Measurements from ENCODE around the gene GNG7.
"Not testable (repeated sequence)": the region's sequence is repeated elsewhere in the genome, so short reads cannot be mapped to it uniquely, and the experiment has no call there.

The GNG7 gene

DNA sequence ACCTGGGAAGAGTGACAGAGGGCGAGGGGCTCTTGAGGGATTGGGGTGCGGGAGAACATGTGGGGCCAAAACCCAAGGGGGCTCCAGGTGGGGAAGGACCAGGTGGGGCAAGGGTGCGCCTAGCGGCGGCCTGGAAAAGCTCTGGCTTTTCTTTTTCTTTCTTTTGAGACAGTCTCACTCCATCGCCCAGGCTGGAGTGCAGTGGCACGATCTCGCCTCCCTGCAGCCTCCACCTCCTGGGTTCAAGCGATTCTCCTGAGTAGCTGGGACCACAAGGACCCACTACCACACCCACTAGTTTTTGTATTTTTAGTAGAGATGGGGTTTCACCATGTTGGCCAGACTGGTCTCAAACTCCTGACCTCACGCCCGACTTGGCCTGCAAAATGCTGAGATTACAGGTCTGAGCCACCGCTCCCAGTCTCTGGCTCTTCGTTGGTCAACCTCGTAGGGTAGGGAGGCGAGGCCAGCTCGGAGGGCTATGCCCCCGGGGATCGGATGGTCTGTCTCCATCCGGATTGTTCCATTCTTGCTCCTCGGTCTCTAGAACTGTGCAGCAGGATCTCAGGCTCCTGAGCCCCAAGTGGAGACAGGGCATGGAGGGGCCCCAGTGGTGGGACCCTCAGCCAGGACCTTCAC, 222.8 kb downstream of the GNG7 start:
- no peak for DNase-seq

DNA sequence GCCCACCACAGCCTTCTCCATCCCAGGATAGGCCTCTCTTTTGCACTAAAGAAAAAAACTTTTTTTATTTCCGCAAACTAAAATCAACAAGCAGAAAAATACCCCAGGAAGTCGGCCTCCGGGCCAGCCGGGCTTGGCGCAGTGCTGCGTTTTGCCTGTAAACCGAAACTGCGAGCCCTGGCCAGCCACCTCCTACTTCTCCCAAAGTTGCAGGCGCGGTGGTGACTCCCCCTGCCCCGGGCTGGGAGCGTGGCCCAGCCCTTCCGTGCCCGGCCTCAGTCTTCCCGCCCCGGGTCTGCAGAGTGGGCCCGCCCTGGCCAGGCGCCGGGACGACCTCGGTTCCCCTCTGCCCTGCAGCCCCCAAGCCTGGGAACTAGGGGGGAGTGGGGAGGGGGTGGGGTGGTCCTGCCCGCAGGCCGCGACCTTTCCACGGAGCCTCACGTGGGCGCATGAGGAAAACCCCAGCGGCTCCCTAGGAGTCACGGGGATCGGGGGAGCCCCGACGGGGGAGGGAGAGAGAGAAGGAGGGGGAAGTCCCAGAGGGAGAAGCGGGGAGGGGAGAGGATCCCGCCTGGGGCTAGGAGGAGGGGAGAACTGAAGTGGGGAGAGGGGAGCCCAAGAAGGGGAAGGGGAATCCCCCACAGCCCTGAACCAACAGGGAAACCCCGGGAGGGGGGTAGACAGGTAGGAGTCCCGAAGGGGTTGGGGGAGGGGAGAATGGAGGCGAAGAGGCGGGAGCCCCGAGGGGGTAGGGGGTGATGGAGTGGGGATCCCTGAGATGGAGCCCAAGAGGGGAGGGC, 223.5 kb downstream of the GNG7 start:
- DNase-seq: peak; percentile 72

DNA sequence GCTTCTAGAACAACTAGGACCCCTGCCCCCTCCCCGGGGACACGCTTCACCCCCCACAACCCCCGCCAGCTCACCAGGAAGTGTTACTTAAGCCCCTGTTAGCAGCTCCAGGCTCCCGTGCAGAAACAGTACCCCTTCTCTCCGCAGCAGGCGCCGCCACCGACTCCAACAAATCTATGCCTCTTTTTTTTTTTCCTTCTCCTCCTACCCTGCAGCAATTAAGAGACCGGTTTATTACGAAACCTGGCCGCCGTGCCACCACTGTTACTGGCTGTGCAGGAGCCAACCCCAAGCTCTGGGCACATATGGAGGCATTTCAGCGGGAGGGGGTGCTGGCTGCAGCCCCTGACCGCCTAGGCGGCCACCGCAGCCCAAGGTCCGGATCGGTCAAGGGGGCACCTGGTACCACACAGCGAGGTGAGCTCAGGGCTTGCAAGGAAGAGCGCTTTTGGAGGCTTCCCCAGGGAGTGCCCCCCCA, 224.2 kb downstream of the GNG7 start:
- DNase-seq: peak; percentile 91

DNA sequence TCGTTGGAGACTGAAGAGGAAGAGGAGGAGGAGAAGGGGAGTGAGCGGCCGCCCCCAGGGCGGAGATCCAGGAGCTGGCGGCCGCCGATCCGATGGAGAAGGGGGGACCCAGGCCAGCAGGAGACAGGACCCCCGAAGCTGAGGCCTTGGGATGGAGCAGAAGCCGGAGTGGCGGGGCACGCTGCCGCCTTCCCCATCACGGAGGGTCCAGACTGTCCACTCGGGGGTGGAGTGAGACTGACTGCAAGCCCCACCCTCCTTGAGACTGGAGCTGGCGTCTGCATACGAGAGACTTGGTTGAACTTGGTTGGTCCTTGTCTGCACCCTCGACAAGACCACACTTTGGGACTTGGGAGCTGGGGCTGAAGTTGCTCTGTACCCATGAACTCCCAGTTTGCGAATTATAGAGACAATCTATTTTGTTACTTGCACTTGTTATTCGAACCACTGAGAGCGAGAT, 224.7 kb downstream of the GNG7 start:
- peak; percentile 32 for DNase-seq

DNA sequence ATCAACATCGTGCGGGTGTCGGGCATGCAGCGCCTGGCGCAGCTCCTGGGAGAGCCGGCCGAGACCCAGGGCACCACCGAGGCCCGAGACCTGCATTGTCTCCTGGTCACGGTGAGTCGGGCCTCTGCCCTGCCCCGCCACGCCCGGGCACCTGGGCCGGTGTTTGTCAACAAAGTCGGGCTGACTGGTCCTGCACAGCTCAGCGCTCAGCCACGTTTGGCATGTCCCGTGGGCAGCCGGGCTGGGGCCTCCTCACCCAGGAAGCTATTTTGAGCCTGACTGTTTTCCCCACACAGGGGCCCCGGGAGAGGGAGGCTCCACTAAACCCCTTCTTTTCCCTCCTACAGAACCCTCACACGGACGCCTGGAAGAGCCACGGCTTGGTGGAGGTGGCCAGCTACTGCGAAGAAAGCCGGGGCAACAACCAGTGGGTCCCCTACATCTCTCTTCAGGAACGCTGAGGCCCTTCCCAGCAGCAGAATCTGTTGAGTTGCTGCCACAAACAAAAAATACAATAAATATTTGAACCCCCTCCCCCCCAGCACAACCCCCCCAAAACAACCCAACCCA, 225.3 kb downstream of the GNG7 start:
- no peak for DNase-seq

DNA sequence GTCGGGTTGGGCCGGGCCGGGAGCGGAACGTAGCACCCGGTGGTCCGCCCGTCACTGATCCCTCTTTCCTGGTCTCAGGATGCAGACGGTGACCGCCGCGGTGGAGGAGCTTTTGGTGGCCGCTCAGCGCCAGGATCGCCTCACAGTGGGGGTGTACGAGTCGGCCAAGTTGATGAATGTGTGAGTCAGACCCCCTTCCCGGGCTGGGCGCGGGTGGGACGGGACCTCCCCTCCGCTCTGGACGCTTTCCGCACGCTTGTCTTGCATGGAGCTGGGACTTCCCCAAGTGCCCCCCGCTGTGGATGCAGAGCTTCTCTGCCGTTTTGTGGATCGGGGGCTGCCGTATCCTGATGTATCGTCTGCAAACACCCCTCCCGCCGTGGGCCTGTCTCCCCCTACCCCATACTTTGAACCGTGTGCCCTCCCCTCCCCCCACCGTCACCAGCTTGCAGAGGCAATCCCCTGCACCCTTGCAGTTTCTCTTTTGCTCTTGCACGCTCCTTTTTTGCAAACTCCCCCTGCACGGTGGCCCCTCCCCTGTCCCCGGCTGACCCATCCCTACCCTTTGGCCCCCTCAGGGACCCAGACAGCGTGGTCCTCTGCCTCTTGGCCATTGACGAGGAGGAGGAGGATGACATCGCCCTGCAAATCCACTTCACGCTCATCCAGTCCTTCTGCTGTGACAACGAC, 225.9 kb downstream of the GNG7 start:
- DNase-seq: peak; percentile 58

DNA sequence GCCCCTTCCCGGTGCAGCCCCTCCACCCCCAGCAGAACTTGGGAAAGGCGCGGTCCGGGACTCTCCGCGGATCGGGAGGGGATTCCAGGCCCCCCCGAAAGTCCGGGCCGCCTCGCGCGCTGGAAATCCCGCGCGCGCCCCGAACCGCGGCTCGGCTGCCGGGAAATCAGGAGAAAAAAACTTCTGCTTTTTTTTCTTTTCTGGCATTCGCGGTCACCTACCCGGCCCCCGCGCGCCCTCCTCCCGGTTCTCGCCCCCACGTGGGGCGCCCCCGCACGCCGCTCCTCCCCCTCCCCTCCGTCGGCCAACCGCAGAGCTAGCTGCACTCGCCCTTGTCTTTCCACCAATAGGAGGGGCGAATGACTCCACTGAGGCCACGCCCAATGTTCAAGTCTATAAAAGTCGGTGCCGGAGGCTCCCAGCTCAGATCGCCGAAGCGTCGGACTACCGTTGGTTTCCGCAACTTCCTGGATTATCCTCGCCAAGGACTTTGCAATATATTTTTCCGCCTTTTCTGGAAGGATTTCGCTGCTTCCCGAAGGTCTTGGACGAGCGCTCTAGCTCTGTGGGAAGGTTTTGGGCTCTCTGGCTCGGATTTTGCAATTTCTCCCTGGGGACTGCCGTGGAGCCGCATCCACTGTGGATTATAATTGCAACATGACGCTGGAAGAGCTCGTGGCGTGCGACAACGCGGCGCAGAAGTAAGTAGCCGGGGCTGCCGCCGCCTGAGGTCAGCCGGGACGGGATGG, 226.6 kb downstream of the GNG7 start, which contains the start of gene GADD45B:
TSS of gene GADD45B (plus strand) at position 426 of the 749 bp plus-strand sequence. CDS start at position 658, 232 bp downstream.
- peak; percentile 98 for DNase-seq

DNA sequence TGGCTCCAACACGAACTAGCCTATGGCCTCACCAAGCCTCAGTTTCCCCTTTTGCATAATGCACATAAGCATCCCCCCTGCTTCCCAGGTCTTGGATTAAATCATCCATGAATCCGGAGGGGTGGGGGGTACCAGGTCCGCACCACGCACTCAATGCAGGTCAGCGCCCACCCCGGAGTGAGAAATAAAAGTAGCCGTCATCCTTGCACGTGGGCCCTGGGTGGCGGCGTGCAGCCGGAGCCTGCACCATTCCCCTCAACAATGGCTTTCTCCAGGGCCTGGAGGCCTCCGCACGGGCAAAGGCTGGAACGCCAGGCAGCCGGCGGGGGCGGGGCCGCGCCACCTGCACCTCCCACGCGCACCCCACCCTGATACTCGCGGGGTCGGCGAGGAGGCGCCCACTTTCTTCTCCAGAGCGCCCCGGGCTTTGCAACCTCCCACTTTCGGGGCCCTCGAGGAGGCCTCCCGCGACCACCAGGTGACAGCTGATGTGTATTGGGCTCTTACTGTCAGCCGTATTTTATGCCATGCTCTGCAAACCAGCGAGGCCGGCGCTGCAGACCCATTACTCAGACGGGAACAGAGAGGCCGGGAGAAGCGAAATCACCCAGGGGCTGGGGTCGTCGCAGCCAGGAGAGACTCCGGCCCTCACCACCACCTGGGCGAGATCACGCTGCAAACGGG, 227.3 kb downstream of the GNG7 start:
- DNase-seq: peak; percentile 70

DNA sequence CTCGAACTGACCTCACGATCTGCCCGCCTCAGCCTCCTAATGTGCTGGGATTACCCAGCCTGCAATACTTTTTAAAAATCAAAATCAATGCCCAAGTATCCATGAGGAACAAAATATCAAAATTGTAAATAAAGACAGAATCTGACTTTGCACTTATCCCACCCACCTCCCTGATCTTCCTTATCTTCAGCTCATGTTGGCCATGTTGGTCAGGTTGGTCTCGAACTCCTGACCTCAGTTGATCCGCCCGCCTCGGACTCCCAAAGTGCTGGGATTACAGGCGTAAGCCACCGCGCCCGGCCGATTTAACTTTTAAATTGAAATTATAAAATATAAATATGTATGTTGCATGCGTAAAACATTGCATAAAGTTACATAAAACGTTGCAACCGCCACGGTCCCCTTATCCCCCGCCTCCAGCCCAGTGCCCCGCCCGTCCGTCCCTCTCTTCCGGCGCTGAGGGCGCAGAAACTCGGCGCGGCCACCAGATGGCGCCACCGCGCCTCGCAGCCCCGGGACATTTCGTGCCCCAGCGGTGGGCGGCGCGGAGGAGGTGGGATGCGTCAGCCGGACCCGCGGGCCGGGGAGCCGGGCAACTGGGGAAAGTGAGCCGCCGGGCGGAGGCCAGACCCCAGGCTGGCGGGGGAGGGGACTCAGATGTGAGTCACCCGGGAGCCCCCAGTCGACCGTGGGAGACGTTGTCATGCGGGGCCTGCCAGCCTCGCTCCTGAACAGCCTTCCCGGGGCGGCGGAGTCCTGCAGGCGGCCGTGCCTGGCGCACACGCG, 228.1 kb downstream of the GNG7 start:
- DNase-seq: peak; percentile 93

DNA sequence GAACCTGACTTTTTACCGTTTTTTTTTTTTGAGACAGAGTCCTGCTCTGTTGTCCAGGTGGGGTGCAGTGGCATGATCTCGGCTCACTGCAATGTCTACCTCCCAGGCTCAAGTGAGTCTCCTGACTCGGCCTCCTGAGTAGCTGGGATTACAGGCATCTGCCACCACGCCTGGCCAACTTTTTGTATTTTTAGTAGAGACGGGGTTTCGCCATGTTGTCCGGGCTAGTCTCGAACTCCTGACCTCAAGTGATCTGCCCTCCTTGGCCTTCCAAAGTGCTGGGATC, 232.6 kb downstream of the GNG7 start:
- not testable (repeated sequence) for DNase-seq

DNA sequence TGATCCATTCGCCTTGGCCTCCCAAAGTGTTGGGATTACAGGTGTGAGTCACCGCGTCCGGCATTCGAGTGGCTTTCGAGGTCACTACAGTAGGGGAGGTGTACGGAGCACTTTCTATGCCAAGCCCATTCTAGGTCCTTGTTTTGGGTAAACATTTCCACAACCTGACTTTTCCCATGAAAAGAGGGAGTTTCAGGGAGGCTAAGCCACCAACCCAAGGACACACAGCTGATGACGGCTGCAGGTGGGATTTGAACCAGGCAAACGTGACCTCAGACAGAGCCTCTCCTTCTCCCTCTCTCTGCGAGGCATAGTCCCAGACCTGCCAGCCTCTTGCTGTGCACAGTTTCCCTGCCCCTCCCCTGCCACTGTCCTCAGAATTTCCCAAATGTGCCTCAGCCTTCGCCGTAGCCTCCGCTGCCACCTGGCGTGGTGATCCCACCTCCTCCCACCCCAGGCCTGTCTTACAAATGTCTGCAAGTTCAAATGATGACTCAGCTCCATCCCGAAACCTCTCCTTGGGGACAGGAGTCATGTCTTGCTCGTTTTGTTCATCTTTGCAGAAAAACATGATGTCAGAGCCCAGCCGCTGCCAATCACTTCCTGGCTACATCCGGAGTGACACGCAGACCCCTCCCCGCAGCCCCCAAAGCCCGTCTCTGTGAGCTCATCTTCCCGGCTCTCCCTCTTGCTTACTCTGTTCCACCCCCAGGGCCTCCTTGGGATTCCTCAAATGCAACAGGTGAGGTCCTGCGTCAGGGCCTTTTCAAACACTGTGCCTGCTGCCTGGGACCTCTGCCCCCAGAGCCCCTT, 233.2 kb downstream of the GNG7 start:
- DNase-seq: peak; percentile 45

DNA sequence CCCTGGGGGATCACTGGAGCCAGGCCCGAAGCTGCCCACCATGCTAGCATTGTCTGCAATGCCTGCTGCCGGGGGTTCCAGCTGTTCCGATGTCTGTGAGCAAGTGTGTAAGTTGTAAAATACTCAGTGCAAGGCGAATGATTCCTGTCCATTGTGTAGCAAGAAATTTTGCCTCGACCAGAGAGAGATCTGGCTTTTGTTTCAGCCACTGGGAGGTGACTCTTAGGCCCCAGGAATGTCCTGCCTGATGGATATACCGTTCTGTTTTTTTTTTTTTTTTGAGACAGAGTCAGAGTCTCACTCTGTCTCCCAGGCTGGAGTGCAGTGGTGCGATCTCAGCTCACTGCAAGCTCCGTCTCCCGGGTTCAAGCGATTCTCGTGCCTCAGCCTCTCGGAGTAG, 233.9 kb downstream of the GNG7 start:
- DNase-seq: no peak

DNA sequence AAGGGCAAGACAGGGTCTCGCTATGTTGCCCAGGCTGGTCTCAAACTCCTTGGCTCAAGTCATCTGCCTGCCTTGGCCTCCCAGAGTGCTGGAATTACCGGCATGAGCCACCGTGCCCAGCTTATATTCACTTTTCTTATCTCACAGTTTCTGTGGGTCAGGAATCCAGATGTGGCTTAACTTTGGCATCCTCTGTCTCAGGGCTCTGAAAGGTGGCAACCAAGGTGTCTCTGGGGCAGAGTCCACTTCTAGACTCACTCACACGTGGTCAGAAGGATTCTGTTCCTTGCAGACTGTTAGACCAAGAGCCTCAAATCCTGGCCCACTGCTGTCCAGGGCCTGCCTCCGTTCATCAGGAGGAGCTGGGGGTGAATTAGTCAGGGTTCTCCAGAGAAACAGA, 238.1 kb downstream of the GNG7 start:
- DNase-seq: no peak

DNA sequence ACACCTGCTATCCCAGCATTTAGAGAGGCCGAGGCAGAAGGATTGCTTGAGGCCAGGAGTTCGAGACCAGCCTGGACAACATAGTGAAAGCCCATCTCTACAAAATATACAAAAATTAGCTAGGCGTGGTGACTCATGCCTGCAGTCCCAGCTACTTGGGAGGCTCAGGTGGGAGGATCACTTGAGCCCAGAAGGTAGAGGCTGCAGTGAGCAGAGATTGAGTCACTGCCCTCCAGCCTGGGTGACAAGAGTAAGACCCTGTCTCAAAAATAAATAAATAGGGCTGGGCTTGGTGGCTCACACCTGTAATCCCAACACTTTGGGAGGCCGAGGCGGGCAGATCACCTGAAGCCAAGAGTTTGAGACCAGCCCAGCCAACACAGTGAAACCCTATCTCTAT, 238.8 kb downstream of the GNG7 start:
- DNase-seq: not testable (repeated sequence)

DNA sequence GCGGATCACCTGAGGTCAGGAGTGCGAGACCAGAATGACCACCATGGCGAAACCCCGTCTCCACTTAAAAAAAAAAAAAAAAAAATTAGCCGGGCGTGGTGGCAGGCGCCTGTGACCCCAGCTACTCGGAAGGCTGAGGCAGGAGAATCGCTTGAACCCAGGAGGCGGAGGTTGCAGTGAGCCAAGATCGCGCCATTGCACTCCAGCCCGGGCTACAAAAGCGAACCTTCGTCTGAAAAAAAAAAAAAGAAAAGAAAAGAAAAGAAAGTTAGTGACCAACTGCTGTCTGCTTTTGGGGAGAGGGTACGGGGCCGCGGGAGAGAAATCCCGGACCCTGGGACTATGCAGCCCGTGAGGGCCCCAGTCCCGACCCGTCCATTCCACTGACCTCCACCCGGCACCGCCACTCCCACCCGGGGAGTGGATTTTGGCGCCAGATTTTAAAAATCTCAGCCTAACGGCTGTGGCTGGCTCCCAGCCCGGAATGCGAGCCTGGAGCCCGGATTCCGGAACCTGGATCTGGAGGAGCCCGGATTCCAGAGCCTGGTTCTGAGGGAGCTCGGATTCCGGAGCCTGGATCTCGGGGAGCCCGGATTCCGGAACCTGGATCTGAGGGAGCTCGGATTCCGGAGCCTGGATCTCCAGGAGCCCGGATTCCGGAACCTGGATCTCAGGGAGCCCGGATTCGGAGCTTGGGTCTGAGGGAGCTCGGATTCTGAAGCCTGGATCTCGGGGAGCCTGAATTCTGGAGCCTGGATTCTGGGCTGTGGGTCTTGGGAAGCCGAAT, 239.7 kb downstream of the GNG7 start:
- no peak for DNase-seq

DNA sequence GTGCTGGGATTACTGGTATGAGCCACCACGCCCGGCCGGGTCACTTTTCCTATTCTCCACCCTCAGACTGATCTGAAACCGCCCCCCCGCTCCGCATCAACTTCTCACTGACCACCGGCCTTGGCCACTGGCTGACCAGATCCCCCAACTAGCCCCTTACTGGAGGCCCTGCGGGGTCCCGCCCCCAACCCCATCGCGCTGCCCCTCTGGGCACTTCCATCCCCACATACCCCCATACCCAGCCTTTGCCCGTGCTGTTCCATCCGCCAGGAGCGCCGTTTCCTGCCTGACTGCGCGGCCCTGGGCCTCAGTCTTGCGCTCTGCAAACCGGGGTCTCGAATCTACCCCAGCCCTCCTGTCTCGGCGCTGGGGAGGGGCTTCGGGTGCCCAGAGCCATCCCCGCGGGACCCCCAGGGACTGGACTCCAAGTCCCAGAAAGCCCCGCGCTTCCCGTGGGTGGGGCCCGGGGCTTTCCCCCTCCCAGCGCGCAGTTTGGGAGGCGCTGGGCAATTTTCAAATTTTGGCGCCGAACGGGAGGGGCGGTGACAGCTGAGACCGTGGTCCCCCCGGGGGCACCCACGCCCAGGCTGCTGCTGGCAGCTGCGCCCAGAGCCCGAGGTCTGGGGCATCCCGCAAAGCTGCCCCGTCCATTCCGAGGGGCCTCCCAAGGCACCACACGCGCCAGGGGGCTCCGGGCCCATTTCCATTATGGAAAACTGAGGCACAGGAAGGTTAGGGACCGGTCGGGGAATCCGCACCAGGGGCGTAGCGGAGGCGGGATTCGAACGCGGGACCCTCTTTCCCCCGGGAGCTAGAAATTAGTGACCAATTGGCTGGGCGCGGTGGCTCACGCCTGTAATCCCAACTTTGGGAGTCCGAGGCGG, 240.5 kb downstream of the GNG7 start:
- DNase-seq: peak; percentile 82

Data from hematopoietic multipotent progenitor cell treated with erythropoietin and hydrocortisone succinate and interleukin-3 and kit ligand, for 4 days (in vitro differentiated cells).